ENCODE measurements around the gene PIPOX. TPM values are rescaled to one million over a fixed set of nuclear protein-coding genes. Genes with fewer than 3 reads are reported as not detected.

PIPOX gene
- 0.15 TPM for polyA plus RNA-seq

- Mint-ChIP-seq H3K36me3 (peaks cover 2% of the 10 kb centered on the region), H3K4me1 (peaks cover 13 to 17% (median 15%) of the 10 kb centered on the region in 3 donors), H3K9me3 (no peaks in the 10 kb centered on the region), H3K27me3 (peaks cover 4% of the 10 kb centered on the region), H3K4me3 (peak within 1 kb of the TSS in 1 of 4 donors; percentile 58), H3K27ac (peak within 1 kb of the TSS in 2 of 3 donors; percentile 2 to 73)
Observed at GRCh38 chr17:29042679-29043538, at the start of gene PIPOX. Gene PIPOX, plus strand, starts transcription at chr17:29043141. Its CDS starts 85 bp downstream, at chr17:29043226.

- H3K9me3 Mint-ChIP-seq: peaks cover 0 to 1% (median 0%) of the 10 kb centered on the region in 3 donors
- H3K4me1 Mint-ChIP-seq: no peaks in the 10 kb centered on the region
- no peaks in the 10 kb centered on the region for H3K36me3 Mint-ChIP-seq
- peaks cover 6% of the 10 kb centered on the region for H3K27me3 Mint-ChIP-seq
- no peak overlapping the region for H3K4me3 Mint-ChIP-seq
- no peak overlapping the region for H3K27ac Mint-ChIP-seq
Observed at GRCh38 chr17:28993645-28994426, 49.1 kb upstream of the PIPOX start.

- Mint-ChIP-seq H3K9me3 (peaks cover 0 to 1% (median 0%) of the 10 kb centered on the region in 3 donors), H3K27ac (peak overlapping the region in 1 of 3 donors; percentile 67), H3K4me3 (no peak overlapping the region), H3K27me3 (peaks cover 8% of the 10 kb centered on the region), H3K4me1 (no peaks in the 10 kb centered on the region), H3K36me3 (no peaks in the 10 kb centered on the region)
Observed at GRCh38 chr17:28996554-28997096, 46.3 kb upstream of the PIPOX start.

- Mint-ChIP-seq H3K27me3 (peaks cover 9% of the 10 kb centered on the region), H3K4me3 (no peak overlapping the region), H3K9me3 (peaks cover 0 to 1% (median 0%) of the 10 kb centered on the region in 3 donors), H3K4me1 (no peaks in the 10 kb centered on the region), H3K27ac (no peak overlapping the region), H3K36me3 (no peaks in the 10 kb centered on the region)
Observed at GRCh38 chr17:28997806-28998205, 45.1 kb upstream of the PIPOX start.

- Mint-ChIP-seq H3K36me3 (no peaks in the 10 kb centered on the region), H3K4me1 (no peaks in the 10 kb centered on the region), H3K27ac (no peak overlapping the region), H3K4me3 (no peak overlapping the region), H3K27me3 (peaks cover 23% of the 10 kb centered on the region), H3K9me3 (peaks cover 0 to 1% (median 0%) of the 10 kb centered on the region in 3 donors)
Observed at GRCh38 chr17:28999206-28999605, 43.7 kb upstream of the PIPOX start.

- Mint-ChIP-seq H3K27me3 (peaks cover 25% of the 10 kb centered on the region), H3K4me3 (no peak overlapping the region), H3K4me1 (no peaks in the 10 kb centered on the region), H3K27ac (no peak overlapping the region), H3K36me3 (no peaks in the 10 kb centered on the region), H3K9me3 (peaks cover 0 to 1% (median 0%) of the 10 kb centered on the region in 3 donors)
Observed at GRCh38 chr17:29000973-29001372, 42.0 kb upstream of the PIPOX start.

- Mint-ChIP-seq H3K27ac (no peak overlapping the region), H3K4me3 (peak overlapping the region in 1 of 4 donors; percentile 29)
Observed at GRCh38 chr17:29002811-29003210, 40.1 kb upstream of the PIPOX start.

GRCh38 chr17:29003289-29003688 lies 39.7 kb upstream of the PIPOX start:
- H3K36me3 Mint-ChIP-seq: no peaks in the 10 kb centered on the region
- H3K4me3 Mint-ChIP-seq: no peak overlapping the region
- H3K4me1 Mint-ChIP-seq: no peaks in the 10 kb centered on the region
- H3K9me3 Mint-ChIP-seq: no peaks in the 10 kb centered on the region
- no peak overlapping the region for H3K27ac Mint-ChIP-seq
- peaks cover 38% of the 10 kb centered on the region for H3K27me3 Mint-ChIP-seq

More at GRCh38 chr17:29002811-29003210, 40.1 kb upstream of the PIPOX start:
- Mint-ChIP-seq H3K9me3 (no peaks in the 10 kb centered on the region), H3K27me3 (peaks cover 36% of the 10 kb centered on the region), H3K36me3 (no peaks in the 10 kb centered on the region), H3K4me1 (no peaks in the 10 kb centered on the region)

GRCh38 chr17:29004081-29004692 lies 38.8 kb upstream of the PIPOX start:
- Mint-ChIP-seq H3K4me3 (no peak overlapping the region), H3K9me3 (no peaks in the 10 kb centered on the region), H3K27ac (no peak overlapping the region), H3K36me3 (peaks cover 2% of the 10 kb centered on the region), H3K4me1 (no peaks in the 10 kb centered on the region), H3K27me3 (peaks cover 38% of the 10 kb centered on the region)

GRCh38 chr17:29005936-29006511 lies 36.9 kb upstream of the PIPOX start, which contains the start of gene SEZ6:
Gene SEZ6, minus strand, starts transcription at chr17:29006033. Its CDS starts 164 bp downstream, at chr17:29005869.
- Mint-ChIP-seq H3K36me3 (peaks cover 2% of the 10 kb centered on the region), H3K27me3 (peaks cover 37% of the 10 kb centered on the region), H3K4me3 (peak within 1 kb of the TSS in 1 of 4 donors; percentile 28), H3K27ac (peak within 1 kb of the TSS in 1 of 3 donors; percentile 76), H3K4me1 (no peaks in the 10 kb centered on the region), H3K9me3 (no peaks in the 10 kb centered on the region)

GRCh38 chr17:29007456-29007855 lies 35.5 kb upstream of the PIPOX start:
- peaks cover 2% of the 10 kb centered on the region for H3K36me3 Mint-ChIP-seq
- H3K4me1 Mint-ChIP-seq: no peaks in the 10 kb centered on the region
- no peak overlapping the region for H3K4me3 Mint-ChIP-seq
- H3K27me3 Mint-ChIP-seq: peaks cover 37% of the 10 kb centered on the region
- H3K9me3 Mint-ChIP-seq: no peaks in the 10 kb centered on the region
- no peak overlapping the region for H3K27ac Mint-ChIP-seq

GRCh38 chr17:29007860-29008455 lies 35.0 kb upstream of the PIPOX start:
- Mint-ChIP-seq H3K4me3 (peak overlapping the region in 1 of 4 donors; percentile 18), H3K27me3 (peaks cover 33% of the 10 kb centered on the region), H3K27ac (no peak overlapping the region), H3K9me3 (no peaks in the 10 kb centered on the region), H3K4me1 (no peaks in the 10 kb centered on the region), H3K36me3 (peaks cover 2% of the 10 kb centered on the region)

GRCh38 chr17:29008591-29008990 lies 34.4 kb upstream of the PIPOX start:
- peaks cover 26% of the 10 kb centered on the region for H3K27me3 Mint-ChIP-seq
- no peaks in the 10 kb centered on the region for H3K4me1 Mint-ChIP-seq
- no peaks in the 10 kb centered on the region for H3K9me3 Mint-ChIP-seq
- no peak overlapping the region for H3K4me3 Mint-ChIP-seq
- H3K36me3 Mint-ChIP-seq: peaks cover 2% of the 10 kb centered on the region
- H3K27ac Mint-ChIP-seq: no peak overlapping the region

GRCh38 chr17:29010129-29010528 lies 32.8 kb upstream of the PIPOX start:
- Mint-ChIP-seq H3K9me3 (no peaks in the 10 kb centered on the region), H3K4me1 (no peaks in the 10 kb centered on the region), H3K36me3 (peaks cover 2% of the 10 kb centered on the region), H3K4me3 (no peak overlapping the region), H3K27me3 (peaks cover 19% of the 10 kb centered on the region), H3K27ac (no peak overlapping the region)
